HEK293 (cell line): ENCODE data around the gene MAGOH.

Experiments used
- CTCF ChIA-PET: fragments of 350-600 bp; formaldehyde crosslinking; extraction: SDS; loops from one replicate; lab custom pipeline; 2021; ENCODE audit warnings: antibody characterized with exemption; lab: Yijun Ruan, JAX
- POLR2A ChIA-PET: fragments of 300-600 bp; formaldehyde crosslinking; extraction: SDS; loops from one replicate; lab custom pipeline; 2020; ENCODE audit warnings: antibody characterized with exemption, inconsistent platforms; lab: Yijun Ruan, JAX
- H3K27ac ChIP-seq: fragments of 200-500 bp; sonication (Bioruptor generic); 2 replicates; pipeline ENCODE4 v1.5.1; 2014; ENCODE audit warnings: low read depth, low read length, control low read depth, inconsistent platforms; ENCODE audit errors: extremely low read depth
- H3K36me3 ChIP-seq, 2 experiments: fragments of 200-500 bp in 1 of 2; sonication (Bioruptor generic) in 1 of 2; 1 replicate in 1 of 2; 2 replicates in 1 of 2; pipeline ENCODE4 v1.5.1; 2014 to 2017; ENCODE audit warnings: inconsistent platforms in 2 of 2, low read length in 2 of 2; ENCODE audit not compliant: control insufficient read depth in 2 of 2, insufficient read depth in 1 of 2
- H3K4me1 ChIP-seq: fragments of 200-500 bp; sonication (Bioruptor generic); 2 replicates; pipeline ENCODE4 v1.5.1; 2014; ENCODE audit warnings: mild to moderate bottlenecking, low read length, inconsistent platforms; ENCODE audit not compliant: control insufficient read depth, insufficient read depth
- H3K4me3 ChIP-seq: 2 replicates; pipeline ENCODE4 v1.5.1; 2011; ENCODE audit warnings: low read depth, mild to moderate bottlenecking, control low read depth, low read length, moderate library complexity
- H3K9me3 ChIP-seq: fragments of 200-500 bp; sonication (Bioruptor generic); 2 replicates; pipeline ENCODE4 v1.5.1; 2014; ENCODE audit warnings: low read depth, low read length, inconsistent platforms; ENCODE audit not compliant: control insufficient read depth, insufficient read depth
- BCL6B ChIP-seq: fragments of 450-650 bp; formaldehyde crosslinking; IDR thresholded peaks from 2 replicates; pipeline ENCODE4 v1.5.1; 2017; ENCODE audit warnings: missing biosample characterization, missing genetic modification characterization
- GLI2 ChIP-seq: fragments of 450-650 bp; formaldehyde crosslinking; IDR thresholded peaks from 2 replicates; pipeline ENCODE4; 2017; ENCODE audit warnings: missing biosample characterization, missing genetic modification characterization, low read depth, borderline replicate concordance
- HIC1 ChIP-seq: fragments of 450-650 bp; formaldehyde crosslinking; IDR thresholded peaks from 2 replicates; pipeline ENCODE4 v1.5.1; 2016; ENCODE audit warnings: missing biosample characterization, missing genetic modification characterization
- KLF9 ChIP-seq: fragments of 450-650 bp; formaldehyde crosslinking; IDR thresholded peaks from 2 replicates; pipeline ENCODE4 v1.5.1; 2016; ENCODE audit warnings: missing biosample characterization, missing genetic modification characterization, low read depth
- OSR2 ChIP-seq: fragments of 450-650 bp; formaldehyde crosslinking; IDR thresholded peaks from 2 replicates; pipeline ENCODE4 v1.5.1; 2016; ENCODE audit warnings: missing biosample characterization, missing genetic modification characterization
- ZBTB6 ChIP-seq: fragments of 450-650 bp; formaldehyde crosslinking; IDR thresholded peaks from 2 replicates; pipeline ENCODE4 v1.5.1; 2017; ENCODE audit warnings: missing biosample characterization, missing genetic modification characterization
- ZBTB8A ChIP-seq: fragments of 450-650 bp; formaldehyde crosslinking; IDR thresholded peaks from 2 replicates; pipeline ENCODE4 v1.5.1; 2016; ENCODE audit warnings: missing biosample characterization, missing genetic modification characterization
- ZIC2 ChIP-seq: fragments of 450-650 bp; formaldehyde crosslinking; IDR thresholded peaks from 2 replicates; pipeline ENCODE4 v1.5.1; 2016; ENCODE audit warnings: missing biosample characterization, missing genetic modification characterization
- ZNF391 ChIP-seq: fragments of 450-650 bp; formaldehyde crosslinking; IDR thresholded peaks from 2 replicates; pipeline ENCODE4 v1.5.1; 2016; ENCODE audit warnings: low read depth, missing biosample characterization, missing genetic modification characterization, borderline replicate concordance
- ZNF529 ChIP-seq: fragments of 450-650 bp; formaldehyde crosslinking; IDR thresholded peaks from 2 replicates; pipeline ENCODE4 v1.5.1; 2017; ENCODE audit warnings: missing genetic modification characterization, missing biosample characterization; ENCODE audit not compliant: insufficient replicate concordance
- ZNF629 ChIP-seq: fragments of 450-650 bp; formaldehyde crosslinking; IDR thresholded peaks from 2 replicates; pipeline ENCODE4 v1.5.1; 2017; ENCODE audit warnings: missing biosample characterization, missing genetic modification characterization
- ZNF639 ChIP-seq: fragments of 450-650 bp; formaldehyde crosslinking; IDR thresholded peaks from 2 replicates; pipeline ENCODE4 v1.5.1; 2016; ENCODE audit warnings: missing biosample characterization, missing genetic modification characterization
- ZNF645 ChIP-seq: fragments of 450-650 bp; formaldehyde crosslinking; IDR thresholded peaks from 2 replicates; pipeline ENCODE4; 2016; ENCODE audit warnings: missing biosample characterization, missing genetic modification characterization
- ZNF692 ChIP-seq: fragments of 450-650 bp; formaldehyde crosslinking; IDR thresholded peaks from 2 replicates; pipeline ENCODE4 v1.5.1; 2016; ENCODE audit warnings: missing biosample characterization, missing genetic modification characterization
- ZNF747 ChIP-seq: fragments of 450-650 bp; formaldehyde crosslinking; IDR thresholded peaks from 2 replicates; pipeline ENCODE4 v1.5.1; 2016; ENCODE audit warnings: missing biosample characterization, missing genetic modification characterization
- ZNF76 ChIP-seq: fragments of 450-650 bp; formaldehyde crosslinking; IDR thresholded peaks from 2 replicates; pipeline ENCODE4; 2016; ENCODE audit warnings: low read depth, missing biosample characterization, missing genetic modification characterization, borderline replicate concordance

MAGOH gene

GRCh38 chr1:53257454-53258081 is 19.2 kb upstream of the MAGOH start:
- Histone ChIP-seq H3K36me3 (peaks cover 6 to 66% of the 10 kb centered on the region in 2 experiments; a peak in 1 of 3 replicates), H3K4me3 (no peak overlapping the region), H3K9me3 (no peaks in the 10 kb centered on the region), H3K27ac (no peak overlapping the region), H3K4me1 (no peaks in the 10 kb centered on the region)
- POLR2A ChIA-PET = no interaction called here
- CTCF ChIA-PET = interaction anchor here (0.7 to 1.7 kb wide), 4 partner anchors 9 to 135 kb away, joined by 3 to 4 read pairs (median 3); no protein-coding TSS in a partner anchor
- TF ChIP-seq ZNF639 (tag by site-specific recombination) (no peak), GLI2 (no peak), ZIC2 (tag by site-specific recombination) (no peak), ZNF76 (no peak), ZNF529 (tag by site-specific recombination) (no peak), ZBTB8A (tag by site-specific recombination) (no peak), KLF9 (tag by site-specific recombination) (no peak), ZNF629 (tag by site-specific recombination) (no peak), ZNF645 (tag by site-specific recombination) (no peak), ZBTB6 (tag by site-specific recombination) (no peak), ZNF692 (tag by site-specific recombination) (no peak), ZNF391 (tag by site-specific recombination) (no peak), HIC1 (no peak), ZNF747 (tag by site-specific recombination) (no peak), OSR2 (tag by site-specific recombination) (no peak), BCL6B (no peak)
